Neural cell (in vitro differentiated cells): ENCODE data around the gene FAP.

Source experiments
- CTCF ChIP-seq: fragments of 450-650 bp; IDR thresholded peaks from 2 replicates; pipeline ENCODE4 v1.5.1; 2014; ENCODE audit warnings: antibody characterized with exemption, mild to moderate bottlenecking, moderate library complexity; ENCODE audit not compliant: poor library complexity, severe bottlenecking
- EP300 ChIP-seq: fragments of 450-650 bp; conservative IDR thresholded peaks from 2 replicates; pipeline ENCODE4 v1.6.1; 2014; ENCODE audit warnings: antibody characterized with exemption, mild to moderate bottlenecking, moderate library complexity; ENCODE audit not compliant: poor library complexity, severe bottlenecking
- EZH2 ChIP-seq: fragments of 200-600, 300-800 bp; shearing (Covaris generic), sonication (generic); IDR thresholded peaks from 2 replicates; pipeline ENCODE4 v1.6.1; 2014; ENCODE audit warnings: antibody characterized with exemption, low read length, borderline replicate concordance, mild to moderate bottlenecking; ENCODE audit not compliant: insufficient read depth, poor library complexity, severe bottlenecking
- MXI1 ChIP-seq: fragments of 450-650 bp; conservative IDR thresholded peaks from 2 replicates; pipeline ENCODE4 v1.6.1; 2014; ENCODE audit warnings: antibody characterized with exemption, mild to moderate bottlenecking; ENCODE audit not compliant: poor library complexity, severe bottlenecking
- POLR2AphosphoS5 ChIP-seq: IDR thresholded peaks from 2 replicates; pipeline ENCODE4 v1.6.1; 2012
- RAD21 ChIP-seq: fragments of 450-650 bp; conservative IDR thresholded peaks from 2 replicates; pipeline ENCODE4 v1.6.1; 2014; ENCODE audit warnings: antibody characterized with exemption, mild to moderate bottlenecking, moderate library complexity
- REST ChIP-seq: IDR thresholded peaks from 2 replicates; pipeline ENCODE4 v1.6.1; 2012; ENCODE audit warnings: borderline replicate concordance
- SMC3 ChIP-seq: fragments of 450-650 bp; conservative IDR thresholded peaks from 2 replicates; pipeline ENCODE4 v1.6.1; 2014; ENCODE audit warnings: antibody characterized with exemption, mild to moderate bottlenecking, moderate library complexity; ENCODE audit not compliant: poor library complexity
- TAF1 ChIP-seq: IDR thresholded peaks from 2 replicates; pipeline ENCODE4 v1.6.1; 2012; ENCODE audit warnings: low read depth

GRCh38 chr2:162125138-162125537 is 118.1 kb downstream of the FAP start:
- TF ChIP-seq CTCF (no peak), POLR2AphosphoS5 (no peak), SMC3 (no peak), REST (no peak), EP300 (no peak), EZH2 (no peak), RAD21 (no peak), TAF1 (no peak), MXI1 (no peak)
